IMR-90 (cell line): ENCODE data around the gene MEF2B. TPM values are rescaled to one million over a fixed set of nuclear protein-coding genes. Genes with fewer than 3 reads are reported as not detected.

Experiments
- ATAC-seq: fragments of 200-7000 bp; cut with Tn5 transposase; 2 replicates; pipeline ENCODE4 v1.9.1; 2020; ENCODE audit warnings: low read depth, mild to moderate bottlenecking, moderate library complexity
- Bru-seq: library from RNA; stranded (reverse); fragments of 400-500 nt; gene quantifications from one replicate; lab custom pipeline; 2021; lab: Mats Ljungman, UMichigan
- BruChase-seq, 2 experiments: library from RNA; stranded (reverse); fragments of 400-500 nt; gene quantifications; one replicate each; lab custom pipeline; 2021; lab: Mats Ljungman, UMichigan
- BruUV-seq: library from RNA; stranded (reverse); fragments of 400-500 nt; replicated peaks from 2 replicates; lab custom pipeline; 2021; lab: Mats Ljungman, UMichigan
- CTCF ChIA-PET: fragments of 300-600 bp; formaldehyde crosslinking; extraction: SDS; loops from one replicate; lab custom pipeline; 2021; ENCODE audit warnings: antibody characterized with exemption; lab: Yijun Ruan, JAX
- POLR2A ChIA-PET: fragments of 300-600 bp; sonication (Branson Sonifier 250); formaldehyde crosslinking; loops from one replicate; lab custom pipeline; 2022; ENCODE audit warnings: antibody characterized with exemption; ENCODE audit not compliant: unreplicated experiment; lab: Charles Lee
- DNase-seq: peaks from one replicate; pipeline ENCODE4 v3.0.0; 2013
- H2AFZ ChIP-seq: replicated peaks from 2 replicates; pipeline ENCODE3; 2013; ENCODE audit warnings: low read length, mild to moderate bottlenecking; ENCODE audit not compliant: poor library complexity
- H2AK5ac ChIP-seq: 2 replicates; pipeline ENCODE4 v1.6.1; 2013; ENCODE audit warnings: low read depth, low read length, inconsistent platforms
- H2AK9ac ChIP-seq: replicated peaks from 2 replicates; pipeline ENCODE3; 2013; ENCODE audit warnings: mild to moderate bottlenecking, low read depth, low read length, moderate library complexity; ENCODE audit not compliant: poor library complexity
- H2BK120ac ChIP-seq: 2 replicates; pipeline ENCODE4 v1.6.1; 2013; ENCODE audit warnings: low read depth, low read length, inconsistent platforms
- H2BK15ac ChIP-seq: 3 replicates; pipeline ENCODE4 v1.6.1; 2013; ENCODE audit warnings: low read depth, low read length, inconsistent platforms
- H2BK20ac ChIP-seq: 2 replicates; pipeline ENCODE4 v1.6.1; 2013; ENCODE audit warnings: low read depth, mild to moderate bottlenecking, inconsistent platforms, low read length, moderate library complexity
- H2BK5ac ChIP-seq: 2 replicates; pipeline ENCODE4 v1.6.1; 2013; ENCODE audit warnings: mild to moderate bottlenecking, low read depth, low read length, inconsistent platforms; ENCODE audit not compliant: poor library complexity, severe bottlenecking
- H3K14ac ChIP-seq: replicated peaks from 2 replicates; pipeline ENCODE4 v1.6.1; 2013; ENCODE audit warnings: low read depth, low read length, inconsistent platforms
- H3K18ac ChIP-seq: 2 replicates; pipeline ENCODE4 v1.6.1; 2013; ENCODE audit warnings: low read depth, low read length, control low read depth
- H3K23ac ChIP-seq: 2 replicates; pipeline ENCODE4 v1.6.1; 2013; ENCODE audit warnings: low read depth, low read length, inconsistent platforms
- H3K27ac ChIP-seq: 2 replicates; pipeline ENCODE4 v1.5.1; 2013; ENCODE audit warnings: mild to moderate bottlenecking, control low read depth, low read length; ENCODE audit not compliant: insufficient read depth
- H3K27me3 ChIP-seq: 2 replicates; pipeline ENCODE4 v1.6.1; 2013; ENCODE audit warnings: low read length; ENCODE audit not compliant: control insufficient read depth, insufficient read depth
- H3K36me3 ChIP-seq: 2 replicates; pipeline ENCODE4 v1.6.1; 2013; ENCODE audit warnings: low read length, mixed read lengths; ENCODE audit not compliant: control insufficient read depth, insufficient read depth
- H3K4ac ChIP-seq: 2 replicates; pipeline ENCODE4 v1.6.1; 2013; ENCODE audit warnings: low read depth, low read length, inconsistent platforms
- H3K4me1 ChIP-seq: 2 replicates; pipeline ENCODE4 v1.6.1; 2013; ENCODE audit warnings: low read length, mixed read lengths; ENCODE audit not compliant: control insufficient read depth, insufficient read depth
- H3K4me2 ChIP-seq: 2 replicates; pipeline ENCODE4 v1.6.1; 2013; ENCODE audit warnings: low read depth, mild to moderate bottlenecking, control low read depth, low read length, moderate library complexity
- H3K4me3 ChIP-seq: 2 replicates; pipeline ENCODE4 v1.5.1; 2013; ENCODE audit warnings: low read depth, mild to moderate bottlenecking, control low read depth, low read length, moderate library complexity; ENCODE audit not compliant: insufficient read depth
- H3K56ac ChIP-seq: 2 replicates; pipeline ENCODE4 v1.6.1; 2013; ENCODE audit warnings: low read length, inconsistent platforms; ENCODE audit not compliant: insufficient read depth; ENCODE audit errors: extremely low read depth
- H3K79me1 ChIP-seq, 2 experiments: 2 replicates each; pipeline ENCODE4 v1.6.1; 2013; ENCODE audit warnings: low read length in 2 of 2, inconsistent platforms in 1 of 2, low read depth in 1 of 2
- H3K9ac ChIP-seq: 2 replicates; pipeline ENCODE4 v1.6.1; 2013; ENCODE audit warnings: low read depth, low read length, control low read depth
- H3K9me1 ChIP-seq: 2 replicates; pipeline ENCODE4 v1.6.1; 2013; ENCODE audit warnings: low read length, inconsistent platforms; ENCODE audit not compliant: insufficient read depth
- H3K9me3 ChIP-seq: 2 replicates; pipeline ENCODE4 v1.6.1; 2013; ENCODE audit warnings: low read length; ENCODE audit not compliant: control insufficient read depth, insufficient read depth
- H4K20me1 ChIP-seq: 2 replicates; pipeline ENCODE4 v1.6.1; 2013; ENCODE audit warnings: low read length, inconsistent platforms; ENCODE audit not compliant: insufficient read depth
- H4K5ac ChIP-seq: 2 replicates; pipeline ENCODE4 v1.6.1; 2013; ENCODE audit warnings: mild to moderate bottlenecking, low read depth, low read length, control low read depth
- H4K8ac ChIP-seq, 2 experiments: 2 replicates each; pipeline ENCODE4 v1.6.1; 2013; ENCODE audit warnings: low read depth in 2 of 2, low read length in 2 of 2, control low read depth in 1 of 2, inconsistent platforms in 1 of 2
- H4K91ac ChIP-seq: 2 replicates; pipeline ENCODE4 v1.6.1; 2013; ENCODE audit warnings: low read depth, low read length, inconsistent platforms; ENCODE audit not compliant: insufficient read depth
- CHD1 ChIP-seq: IDR thresholded peaks from 2 replicates; pipeline ENCODE4 v1.6.1; 2012; ENCODE audit warnings: low read depth, low read length, improper control_type of control experiment
- FOS ChIP-seq: fragments of 150-350 bp; IDR thresholded peaks from 2 replicates; pipeline ENCODE4 v1.6.1; 2016; ENCODE audit warnings: low read depth, low read length
- MAZ ChIP-seq: IDR thresholded peaks from 2 replicates; pipeline ENCODE4 v1.6.1; 2012; ENCODE audit warnings: low read depth, mild to moderate bottlenecking, low read length, improper control_type of control experiment, moderate library complexity, borderline replicate concordance
- MXI1 ChIP-seq: IDR thresholded peaks from 2 replicates; pipeline ENCODE4 v1.6.1; 2012; ENCODE audit warnings: low read depth, mild to moderate bottlenecking, low read length, moderate library complexity, borderline replicate concordance
- NFE2L2 ChIP-seq: fragments of 150-350 bp; IDR thresholded peaks from 2 replicates; pipeline ENCODE4 v1.6.1; 2016; ENCODE audit warnings: low read depth, mild to moderate bottlenecking, low read length
- RCOR1 ChIP-seq: IDR thresholded peaks from 2 replicates; pipeline ENCODE4 v1.6.1; 2012; ENCODE audit warnings: mild to moderate bottlenecking, low read length, improper control_type of control experiment; ENCODE audit not compliant: insufficient replicate concordance
- RFX5 ChIP-seq: IDR thresholded peaks from 2 replicates; pipeline ENCODE4 v1.8.0; 2012; ENCODE audit warnings: low read depth, mild to moderate bottlenecking, low read length, moderate library complexity
- WGBS, 2 experiments: methylation state at CpG; one replicate each; pipeline versions ENCODE4 v1.1.5 to v1.1.7; 2013; ENCODE audit warnings: missing lambda C conversion rate in 2 of 2; ENCODE audit not compliant: insufficient read length in 1 of 2; ENCODE audit errors: extremely low coverage in 2 of 2; 5-methylcytosine and 5-hydroxymethylcytosine counted together
- dilution Hi-C: fragments of 300-500 bp; cut with HindIII; formaldehyde crosslinking; loops from one replicate; pipeline ENCODE4 v1.14.3; 2018; ENCODE audit warnings: low sequenced_read_pairs; ENCODE audit not compliant: unreplicated experiment
- in situ Hi-C: fragments of 300-500 bp; cut with MboI; formaldehyde crosslinking; loops from 3 replicates; pipeline ENCODE4 v1.14.3; 2019; ENCODE audit warnings: low sequenced_read_pairs, inconsistent platforms, mixed read lengths
- intact Hi-C: fragments of 100-400 bp; cut with micrococcal nuclease; formaldehyde crosslinking; loops from 2 replicates; pipeline ENCODE4 v1.10.0; 2022
- long read RNA-seq: library from polyadenylated mRNA; unstranded; transcript quantifications from one replicate; pipeline ENCODE4 v2.0.0, GENCODE V29; 2021; ENCODE audit not compliant: unreplicated experiment
- polyA plus RNA-seq, 3 experiments: library from polyadenylated mRNA; depleted of rRNA; stranded (reverse); fragments of >200 nt; gene quantifications; 2 replicates each; pipeline ENCODE4 v1.2.3, GENCODE V29; 2012; ENCODE audit warnings: low replicate concordance in 1 of 3
- total RNA-seq: library from RNA; depleted of rRNA; stranded (reverse); fragments of >200 nt; gene quantifications from 2 replicates; pipeline ENCODE4 v1.2.3, GENCODE V29; 2012; rRNA removed
- TF ChIP-seq, protein P1 (sequence below): conservative IDR thresholded peaks from 2 replicates; pipeline ENCODE4 v1.5.1; 2012; ENCODE audit warnings: mild to moderate bottlenecking, low read depth, low read length, improper control_type of control experiment
- TF ChIP-seq, protein P2 (sequence below): fragments of 150-350 bp; IDR thresholded peaks from 2 replicates; pipeline ENCODE4 v1.6.1; 2016; ENCODE audit warnings: low read depth, mild to moderate bottlenecking, low read length, moderate library complexity, borderline replicate concordance

MEF2B gene
- total RNA-seq (under 0.01 and 0.18 TPM in 2 replicates), polyA plus RNA-seq (2012; rRNA removed) (0.80 and 0.94 TPM in 2 replicates), Bru-seq, nascent RNA (percentile 58 among the genes with signal in this experiment), BruChase-seq, experiment 1, labeled RNA remaining after a 6-hour chase (percentile 84 among the genes with signal in this experiment), BruChase-seq, experiment 2, labeled RNA remaining after a 2-hour chase (percentile 62 among the genes with signal in this experiment)
- polyA plus RNA-seq (2012; cell fraction: cytosol; rRNA removed), result 0.35 and 0.53 TPM in 2 replicates
- 4.8 and 7.4 TPM in 2 replicates for polyA plus RNA-seq (2012; cell fraction: nucleus; rRNA removed; ENCODE audit: low replicate concordance)
- long read RNA-seq, partial matches to known transcripts, result 1 of 6 reads
- long read RNA-seq, other reads (novel, unspliced or antisense), result 5 of 6 reads

GRCh38 chr19:19170053-19170872 lies at the start of gene MEF2B:
TSS of gene MEF2B (minus strand) at chr19:19170263. CDS start at chr19:19150735, 19,528 bp downstream.
- H3K9me1 ChIP-seq, result peaks cover 11% of the 10 kb centered on the region
- H3K9me3 ChIP-seq, result no peaks in the 10 kb centered on the region
- peak within 1 kb of the TSS; percentile 51; the same call in 1 of the 2 replicates for H3K4me2 ChIP-seq
- H3K9ac ChIP-seq, result no peak within 1 kb of the TSS
- peaks cover 24% of the 10 kb centered on the region for H3K4me1 ChIP-seq
- H2BK15ac ChIP-seq, result peak within 1 kb of the TSS; percentile 41; the same call in 2 of the 3 replicates
- peak within 1 kb of the TSS; percentile 54; the same call in 1 of the 2 replicates for H3K18ac ChIP-seq
- dilution Hi-C loops, result no loop called here
- BruUV-seq, result no TSS peak
- 28% methylated on average over 30 of the region's 56 CpGs; no CpG with 5 or more reads in 1 of the 2 experiments for WGBS, 2 experiments
- peak within 1 kb of the TSS; percentile 99 for H4K91ac ChIP-seq
- intact Hi-C loops, result loop anchor here (10.0 kb wide), 1 partner anchor 105 kb away; the partner anchor contains the start of gene SLC25A42
- TF ChIP-seq, protein P1, sequence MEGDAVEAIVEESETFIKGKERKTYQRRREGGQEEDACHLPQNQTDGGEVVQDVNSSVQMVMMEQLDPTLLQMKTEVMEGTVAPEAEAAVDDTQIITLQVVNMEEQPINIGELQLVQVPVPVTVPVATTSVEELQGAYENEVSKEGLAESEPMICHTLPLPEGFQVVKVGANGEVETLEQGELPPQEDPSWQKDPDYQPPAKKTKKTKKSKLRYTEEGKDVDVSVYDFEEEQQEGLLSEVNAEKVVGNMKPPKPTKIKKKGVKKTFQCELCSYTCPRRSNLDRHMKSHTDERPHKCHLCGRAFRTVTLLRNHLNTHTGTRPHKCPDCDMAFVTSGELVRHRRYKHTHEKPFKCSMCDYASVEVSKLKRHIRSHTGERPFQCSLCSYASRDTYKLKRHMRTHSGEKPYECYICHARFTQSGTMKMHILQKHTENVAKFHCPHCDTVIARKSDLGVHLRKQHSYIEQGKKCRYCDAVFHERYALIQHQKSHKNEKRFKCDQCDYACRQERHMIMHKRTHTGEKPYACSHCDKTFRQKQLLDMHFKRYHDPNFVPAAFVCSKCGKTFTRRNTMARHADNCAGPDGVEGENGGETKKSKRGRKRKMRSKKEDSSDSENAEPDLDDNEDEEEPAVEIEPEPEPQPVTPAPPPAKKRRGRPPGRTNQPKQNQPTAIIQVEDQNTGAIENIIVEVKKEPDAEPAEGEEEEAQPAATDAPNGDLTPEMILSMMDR, result no peak
- TF ChIP-seq RCOR1 (no peak), MAZ (no peak), MXI1 (no peak), NFE2L2 (no peak), RFX5 (no peak), FOS (no peak), CHD1 (no peak)
- TF ChIP-seq, protein P2, sequence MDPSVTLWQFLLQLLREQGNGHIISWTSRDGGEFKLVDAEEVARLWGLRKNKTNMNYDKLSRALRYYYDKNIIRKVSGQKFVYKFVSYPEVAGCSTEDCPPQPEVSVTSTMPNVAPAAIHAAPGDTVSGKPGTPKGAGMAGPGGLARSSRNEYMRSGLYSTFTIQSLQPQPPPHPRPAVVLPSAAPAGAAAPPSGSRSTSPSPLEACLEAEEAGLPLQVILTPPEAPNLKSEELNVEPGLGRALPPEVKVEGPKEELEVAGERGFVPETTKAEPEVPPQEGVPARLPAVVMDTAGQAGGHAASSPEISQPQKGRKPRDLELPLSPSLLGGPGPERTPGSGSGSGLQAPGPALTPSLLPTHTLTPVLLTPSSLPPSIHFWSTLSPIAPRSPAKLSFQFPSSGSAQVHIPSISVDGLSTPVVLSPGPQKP, result no peak
- H4K8ac ChIP-seq, result peak within 1 kb of the TSS; percentile 10 to 92; a peak in 1 of 4 replicates
- H3K79me1 ChIP-seq, result no peaks in the 10 kb centered on the region
- ChIA-PET CTCF (interaction anchor here (0.6 kb wide), 1 partner anchor 322 kb away, joined by 5 read pairs; no protein-coding TSS in a partner anchor), POLR2A (no interaction called here)
- peak; percentile 30 for DNase-seq
- H3K4ac ChIP-seq, result peak within 1 kb of the TSS; percentile 98; the same call in 1 of the 2 replicates
- H3K36me3 ChIP-seq, result no peaks in the 10 kb centered on the region
- peak within 1 kb of the TSS; percentile 6; the same call in 1 of the 2 replicates for H2BK20ac ChIP-seq
- no peak within 1 kb of the TSS for H2BK5ac ChIP-seq
- H4K5ac ChIP-seq, result peak within 1 kb of the TSS; percentile 66
- H2AFZ ChIP-seq, result peak within 1 kb of the TSS; percentile 64
- no peak within 1 kb of the TSS; the same call in 1 of the 2 replicates for H3K56ac ChIP-seq
- ATAC-seq, result peak; percentile 75
- in situ Hi-C loops, result no loop called here
- no peak within 1 kb of the TSS for H3K14ac ChIP-seq
- no peaks in the 10 kb centered on the region for H3K27me3 ChIP-seq
- H2BK120ac ChIP-seq, result peak within 1 kb of the TSS; percentile 35
- H3K23ac ChIP-seq, result no peak within 1 kb of the TSS
- H4K20me1 ChIP-seq, result no peaks in the 10 kb centered on the region
- peak within 1 kb of the TSS; percentile 23 for H2AK9ac ChIP-seq
- H3K27ac ChIP-seq, result no peak within 1 kb of the TSS
- H2AK5ac ChIP-seq, result peak within 1 kb of the TSS; percentile 98
- H3K4me3 ChIP-seq, result no peak within 1 kb of the TSS
